GM18511 (cell line): ENCODE data around the gene RAB3IL1.
"Not testable (repeated sequence)": the region's sequence is repeated elsewhere in the genome, so short reads cannot be mapped to it uniquely, and the experiment has no call there.

Experiments used
- ATAC-seq: cut with Tn5 transposase; IDR thresholded peaks from one replicate; pipeline ENCODE4 v1.9.1; 2021; ENCODE audit warnings: mild to moderate bottlenecking, moderate library complexity; ENCODE audit not compliant: unreplicated experiment

The RAB3IL1 gene

GRCh38 chr11:61917334-61918109 is at the start of gene RAB3IL1:
TSS of gene RAB3IL1 (minus strand) at chr11:61917566. CDS start at chr11:61917367, 199 bp downstream.
- ATAC-seq, result no peak

GRCh38 chr11:61966734-61967115 is 49.4 kb upstream of the RAB3IL1 start:
- ATAC-seq, result no peak

GRCh38 chr11:61964666-61965271 is 47.4 kb upstream of the RAB3IL1 start:
- ATAC-seq, result not testable (repeated sequence)

GRCh38 chr11:61964058-61964665 is 46.8 kb upstream of the RAB3IL1 start:
- ATAC-seq, result no peak

- no peak for ATAC-seq
Observed at GRCh38 chr11:61963282-61964057, 46.1 kb upstream of the RAB3IL1 start.

- no peak for ATAC-seq
Observed at GRCh38 chr11:61963016-61963281, 45.6 kb upstream of the RAB3IL1 start.

- ATAC-seq, result no peak
Observed at GRCh38 chr11:61962213-61963015, 45.0 kb upstream of the RAB3IL1 start.

- no peak for ATAC-seq
Observed at GRCh38 chr11:61961570-61962212, 44.3 kb upstream of the RAB3IL1 start.

GRCh38 chr11:61960532-61960931 is 43.2 kb upstream of the RAB3IL1 start:
- no peak for ATAC-seq

- ATAC-seq, result no peak
Observed at GRCh38 chr11:61959678-61960077, 42.3 kb upstream of the RAB3IL1 start.

GRCh38 chr11:61959114-61959513 is 41.7 kb upstream of the RAB3IL1 start:
- no peak for ATAC-seq

GRCh38 chr11:61958590-61958989 is 41.2 kb upstream of the RAB3IL1 start:
- no peak for ATAC-seq

- no peak for ATAC-seq
Observed at GRCh38 chr11:61957021-61957770, 39.8 kb upstream of the RAB3IL1 start.

GRCh38 chr11:61956191-61957020 is 39.0 kb upstream of the RAB3IL1 start:
- ATAC-seq, result no peak

- no peak for ATAC-seq
Observed at GRCh38 chr11:61955422-61956135, 38.2 kb upstream of the RAB3IL1 start.

GRCh38 chr11:61954851-61955421 is 37.6 kb upstream of the RAB3IL1 start:
- no peak for ATAC-seq

GRCh38 chr11:61954106-61954850 is 36.9 kb upstream of the RAB3IL1 start:
- ATAC-seq, result no peak
